ENCODE measurements around the gene A1CF. TPM values are rescaled to one million over a fixed set of nuclear protein-coding genes. Genes with fewer than 3 reads are reported as not detected.
"Not testable (repeated sequence)": the region's sequence is repeated elsewhere in the genome, so short reads cannot be mapped to it uniquely, and the experiment has no call there.

Gene A1CF
- polyA plus RNA-seq, 3 donors = not detected

DNA sequence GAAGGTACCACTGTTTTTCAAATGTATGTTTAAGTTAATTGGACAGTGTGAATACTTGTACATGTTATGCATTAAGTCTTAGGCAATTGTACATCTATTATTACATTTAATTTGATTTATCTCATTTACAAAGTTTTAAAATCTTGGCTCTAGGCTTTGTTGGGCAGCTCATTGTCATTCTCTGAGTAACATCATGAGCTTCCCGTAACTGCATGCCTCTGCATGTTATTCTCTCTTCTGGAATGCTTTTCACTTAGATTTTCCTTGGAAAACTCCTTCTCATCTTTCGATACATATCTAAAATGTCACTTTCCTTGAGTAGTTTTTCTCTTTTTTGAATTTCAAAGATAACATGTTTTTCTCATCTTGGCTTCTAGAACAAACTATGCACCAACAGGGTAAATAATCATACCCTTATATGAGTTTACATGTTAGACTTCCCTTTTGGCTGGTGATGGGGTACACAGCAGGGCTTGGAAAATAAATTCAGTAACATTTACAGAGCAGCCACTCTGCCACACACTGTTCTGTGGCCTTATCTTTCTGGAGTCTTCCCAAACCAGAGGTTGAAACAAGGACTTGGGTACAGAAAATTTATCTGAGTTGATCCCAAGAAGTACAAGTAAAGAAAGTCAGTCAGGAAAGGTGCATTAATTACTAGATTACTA is 42.2 kb upstream of the A1CF start:
- H3K9me3 Mint-ChIP-seq = peaks cover 4 to 18% (median 12%) of the 10 kb centered on the region in 7 donors
- Histone ChIP-seq H3K79me2 (ENCODE audit: insufficient read depth, low read length) (no peaks in the 10 kb centered on the region), H3K9ac (ENCODE audit: insufficient read depth, low read length, poor library complexity, severe bottlenecking) (no peak overlapping the region), H3K4me1 (ENCODE audit: control insufficient read depth in 1 of 2, insufficient read depth in 2 of 2, low read length in 2 of 2) (no peaks in the 10 kb centered on the region), H3K4me2 (replicated peaks; ENCODE audit: extremely low read depth, low read length, poor library complexity, severe bottlenecking) (no peak overlapping the region), H3K27ac (ENCODE audit: low read depth in 1 of 2, low read length in 2 of 2) (no peak overlapping the region), H3K27me3 (ENCODE audit: control insufficient read depth in 2 of 2, insufficient read depth in 2 of 2, low read length in 2 of 2) (no peaks in the 10 kb centered on the region), H3K4me3 (replicated peaks in 1 of 3; ENCODE audit: low read depth in 2 of 3, low read length in 3 of 3) (no peak overlapping the region), H3K36me3 (replicated peaks in 1 of 2; ENCODE audit: control insufficient read depth in 1 of 2, insufficient read depth in 2 of 2, low read length in 2 of 2) (no peaks in the 10 kb centered on the region), H2AFZ (ENCODE audit: insufficient read depth, low read depth, low read length, poor library complexity, severe bottlenecking) (no peak overlapping the region), H4K20me1 (ENCODE audit: insufficient read depth, low read length) (no peaks in the 10 kb centered on the region), H3K9me3 (replicated peaks in 1 of 2; ENCODE audit: control insufficient read depth in 1 of 2, insufficient read depth in 1 of 2, low read length in 2 of 2) (peaks cover 8 to 9% of the 10 kb centered on the region in 2 donors)
- intact Hi-C loops (cut with micrococcal nuclease) = no loop called here
- peaks cover 0 to 1% (median 0%) of the 10 kb centered on the region in 3 donors for H3K27me3 Mint-ChIP-seq (ENCODE audit: low read depth in 3 of 3)
- TF ChIP-seq CTCF (IDR thresholded peaks at IDR 0.05) = no peak
- H3K4me1 Mint-ChIP-seq = no peaks in the 10 kb centered on the region
- H3K4me3 Mint-ChIP-seq = no peak overlapping the region
- DNase-seq = no peak
- WGBS (ENCODE audit: insufficient coverage) = 100% methylated on average over 1 of the region's 2 CpGs
- H3K27ac Mint-ChIP-seq = no peak overlapping the region
- H3K36me3 Mint-ChIP-seq = no peaks in the 10 kb centered on the region

DNA sequence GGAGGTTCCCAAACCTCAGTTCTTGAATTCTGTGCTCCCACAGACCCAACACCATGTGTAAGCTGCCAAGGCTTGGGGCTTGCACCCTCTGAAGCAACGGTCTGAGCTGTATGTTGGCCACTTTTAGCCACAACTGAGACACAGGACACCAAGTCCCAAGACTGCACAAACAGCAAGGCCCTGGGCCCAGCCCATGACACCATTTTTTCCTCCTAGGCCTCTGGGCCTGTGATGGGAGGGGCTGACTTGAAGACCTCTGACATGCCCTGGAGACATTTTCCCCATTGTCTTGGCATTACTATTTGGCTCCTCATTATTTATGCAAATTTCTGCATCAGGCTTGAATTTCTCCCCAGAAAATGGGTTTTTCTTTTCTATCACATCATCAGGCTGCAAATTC is 38.0 kb upstream of the A1CF start:
- WGBS (ENCODE audit: insufficient coverage) = no CpG with 5 or more reads among the region's 1 CpG
- H3K9ac ChIP-seq (ENCODE audit: insufficient read depth, low read length, poor library complexity, severe bottlenecking); intact Hi-C loops (cut with micrococcal nuclease); H3K27ac Mint-ChIP-seq; H3K4me3 Mint-ChIP-seq; H3K4me2 ChIP-seq (replicated peaks; ENCODE audit: extremely low read depth, low read length, poor library complexity, severe bottlenecking); H3K27me3 Mint-ChIP-seq (ENCODE audit: low read depth in 3 of 3); H3K36me3 Mint-ChIP-seq; H3K79me2 ChIP-seq (ENCODE audit: insufficient read depth, low read length); H3K4me3 ChIP-seq (replicated peaks in 1 of 3; ENCODE audit: low read depth in 2 of 3, low read length in 3 of 3); H3K4me1 Mint-ChIP-seq; H3K27ac ChIP-seq (ENCODE audit: low read depth in 1 of 2, low read length in 2 of 2); H3K36me3 ChIP-seq (replicated peaks in 1 of 2; ENCODE audit: control insufficient read depth in 1 of 2, insufficient read depth in 2 of 2, low read length in 2 of 2); H4K20me1 ChIP-seq (ENCODE audit: insufficient read depth, low read length); DNase-seq; H3K27me3 ChIP-seq (ENCODE audit: control insufficient read depth in 2 of 2, insufficient read depth in 2 of 2, low read length in 2 of 2); H3K4me1 ChIP-seq (ENCODE audit: control insufficient read depth in 1 of 2, insufficient read depth in 2 of 2, low read length in 2 of 2); H2AFZ ChIP-seq (ENCODE audit: insufficient read depth, low read depth, low read length, poor library complexity, severe bottlenecking): not testable (repeated sequence)
- peaks cover 7 to 23% (median 13%) of the 10 kb centered on the region in 7 donors for H3K9me3 Mint-ChIP-seq
- peaks cover 8 to 14% of the 10 kb centered on the region in 2 donors for H3K9me3 ChIP-seq (replicated peaks in 1 of 2; ENCODE audit: control insufficient read depth in 1 of 2, insufficient read depth in 1 of 2, low read length in 2 of 2)

Measured in CD14-positive monocyte (primary cell).